Measurements from ENCODE around the gene RBFOX2.

The RBFOX2 gene

GRCh38 chr22:35958334-35958733 is 70.3 kb downstream of the RBFOX2 start:
- H3K27me3 Mint-ChIP-seq (ENCODE audit: low read depth, poor library complexity) = no peaks in the 10 kb centered on the region
- H3K9me3 Mint-ChIP-seq = no peaks in the 10 kb centered on the region
- DNase-seq = no peak
- no peaks in the 10 kb centered on the region for H3K36me3 Mint-ChIP-seq (ENCODE audit: low read depth)
- peaks cover 28% of the 10 kb centered on the region for H3K4me1 Mint-ChIP-seq
- no peak overlapping the region for H3K27ac Mint-ChIP-seq
- no peak overlapping the region for H3K4me3 Mint-ChIP-seq
- TF ChIP-seq, protein P1, sequence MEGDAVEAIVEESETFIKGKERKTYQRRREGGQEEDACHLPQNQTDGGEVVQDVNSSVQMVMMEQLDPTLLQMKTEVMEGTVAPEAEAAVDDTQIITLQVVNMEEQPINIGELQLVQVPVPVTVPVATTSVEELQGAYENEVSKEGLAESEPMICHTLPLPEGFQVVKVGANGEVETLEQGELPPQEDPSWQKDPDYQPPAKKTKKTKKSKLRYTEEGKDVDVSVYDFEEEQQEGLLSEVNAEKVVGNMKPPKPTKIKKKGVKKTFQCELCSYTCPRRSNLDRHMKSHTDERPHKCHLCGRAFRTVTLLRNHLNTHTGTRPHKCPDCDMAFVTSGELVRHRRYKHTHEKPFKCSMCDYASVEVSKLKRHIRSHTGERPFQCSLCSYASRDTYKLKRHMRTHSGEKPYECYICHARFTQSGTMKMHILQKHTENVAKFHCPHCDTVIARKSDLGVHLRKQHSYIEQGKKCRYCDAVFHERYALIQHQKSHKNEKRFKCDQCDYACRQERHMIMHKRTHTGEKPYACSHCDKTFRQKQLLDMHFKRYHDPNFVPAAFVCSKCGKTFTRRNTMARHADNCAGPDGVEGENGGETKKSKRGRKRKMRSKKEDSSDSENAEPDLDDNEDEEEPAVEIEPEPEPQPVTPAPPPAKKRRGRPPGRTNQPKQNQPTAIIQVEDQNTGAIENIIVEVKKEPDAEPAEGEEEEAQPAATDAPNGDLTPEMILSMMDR (IDR thresholded peaks at IDR 0.05) = no peak

GRCh38 chr22:35957589-35957988 is 71.0 kb downstream of the RBFOX2 start:
- H3K4me1 Mint-ChIP-seq = peaks cover 22% of the 10 kb centered on the region
- H3K36me3 Mint-ChIP-seq (ENCODE audit: low read depth) = peaks cover 2% of the 10 kb centered on the region
- no peaks in the 10 kb centered on the region for H3K9me3 Mint-ChIP-seq
- TF ChIP-seq, protein P1 (IDR thresholded peaks at IDR 0.05) = no peak
- no peak overlapping the region for H3K27ac Mint-ChIP-seq
- H3K27me3 Mint-ChIP-seq (ENCODE audit: low read depth, poor library complexity) = no peaks in the 10 kb centered on the region
- H3K4me3 Mint-ChIP-seq = no peak overlapping the region
- DNase-seq = no peak

- no peak for DNase-seq
- H3K27ac Mint-ChIP-seq = no peak overlapping the region
- TF ChIP-seq, protein P1 (IDR thresholded peaks at IDR 0.05) = no peak
- H3K36me3 Mint-ChIP-seq (ENCODE audit: low read depth) = peaks cover 3% of the 10 kb centered on the region
- no peak overlapping the region for H3K4me3 Mint-ChIP-seq
- H3K9me3 Mint-ChIP-seq = no peaks in the 10 kb centered on the region
- H3K4me1 Mint-ChIP-seq = peaks cover 15% of the 10 kb centered on the region
- no peaks in the 10 kb centered on the region for H3K27me3 Mint-ChIP-seq (ENCODE audit: low read depth, poor library complexity)
Observed at GRCh38 chr22:35956850-35957249, 71.8 kb downstream of the RBFOX2 start.

DNA sequence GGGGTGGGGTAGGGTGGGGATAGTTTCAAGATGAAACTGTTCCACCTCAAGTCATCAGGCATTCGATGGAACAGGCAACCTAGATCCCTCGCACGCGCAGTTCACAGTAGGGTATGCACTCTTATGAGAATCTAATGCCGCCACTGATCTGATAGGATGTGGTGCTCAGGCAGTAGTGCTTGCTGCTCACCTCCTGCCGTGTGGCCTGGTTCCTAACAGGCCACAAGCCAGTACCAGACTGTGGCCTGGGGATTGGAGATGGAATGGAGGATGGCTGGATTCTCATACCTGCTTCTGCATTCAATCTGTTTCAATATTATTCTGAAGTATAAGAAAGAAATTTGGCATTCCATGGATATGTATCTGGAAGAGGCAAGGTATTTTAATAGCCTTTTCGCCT is 73.1 kb downstream of the RBFOX2 start:
- DNase-seq = no peak

GRCh38 chr22:35952576-35952975 is 76.0 kb downstream of the RBFOX2 start:
- Mint-ChIP-seq H3K4me1 (no peaks in the 10 kb centered on the region), H3K4me3 (no peak overlapping the region), H3K9me3 (no peaks in the 10 kb centered on the region), H3K36me3 (ENCODE audit: low read depth) (peaks cover 10% of the 10 kb centered on the region), H3K27ac (no peak overlapping the region), H3K27me3 (ENCODE audit: low read depth, poor library complexity) (no peaks in the 10 kb centered on the region)
- no peak for DNase-seq
- TF ChIP-seq, protein P1 (IDR thresholded peaks at IDR 0.05) = no peak

More for the DNA sequence above, 73.1 kb downstream of the RBFOX2 start:
- Mint-ChIP-seq H3K27me3 (ENCODE audit: low read depth, poor library complexity) (no peaks in the 10 kb centered on the region), H3K4me3 (no peak overlapping the region), H3K4me1 (peaks cover 4% of the 10 kb centered on the region), H3K27ac (no peak overlapping the region), H3K36me3 (ENCODE audit: low read depth) (peaks cover 3% of the 10 kb centered on the region), H3K9me3 (no peaks in the 10 kb centered on the region)
- TF ChIP-seq, protein P1 (IDR thresholded peaks at IDR 0.05) = no peak

- DNase-seq = no peak
- TF ChIP-seq, protein P1 (IDR thresholded peaks at IDR 0.05) = no peak
- Mint-ChIP-seq H3K4me1 (no peaks in the 10 kb centered on the region), H3K4me3 (no peak overlapping the region), H3K9me3 (no peaks in the 10 kb centered on the region), H3K27ac (no peak overlapping the region), H3K27me3 (ENCODE audit: low read depth, poor library complexity) (no peaks in the 10 kb centered on the region), H3K36me3 (ENCODE audit: low read depth) (peaks cover 10% of the 10 kb centered on the region)
Observed at GRCh38 chr22:35950262-35950661, 78.4 kb downstream of the RBFOX2 start.

All from nephron progenitor cell (in vitro differentiated cells).